Erythroblast (primary cell): ENCODE data around the gene PHC2.

Experiments
- GATA1 ChIP-seq: IDR thresholded peaks from 2 replicates; pipeline ENCODE4 v1.6.1; 2011; ENCODE audit warnings: low read depth, mild to moderate bottlenecking, control low read depth, low read length, moderate library complexity
- POLR2A ChIP-seq: IDR thresholded peaks from 2 replicates; pipeline ENCODE4 v1.6.1; 2011; ENCODE audit warnings: mild to moderate bottlenecking, low read length

DNA sequence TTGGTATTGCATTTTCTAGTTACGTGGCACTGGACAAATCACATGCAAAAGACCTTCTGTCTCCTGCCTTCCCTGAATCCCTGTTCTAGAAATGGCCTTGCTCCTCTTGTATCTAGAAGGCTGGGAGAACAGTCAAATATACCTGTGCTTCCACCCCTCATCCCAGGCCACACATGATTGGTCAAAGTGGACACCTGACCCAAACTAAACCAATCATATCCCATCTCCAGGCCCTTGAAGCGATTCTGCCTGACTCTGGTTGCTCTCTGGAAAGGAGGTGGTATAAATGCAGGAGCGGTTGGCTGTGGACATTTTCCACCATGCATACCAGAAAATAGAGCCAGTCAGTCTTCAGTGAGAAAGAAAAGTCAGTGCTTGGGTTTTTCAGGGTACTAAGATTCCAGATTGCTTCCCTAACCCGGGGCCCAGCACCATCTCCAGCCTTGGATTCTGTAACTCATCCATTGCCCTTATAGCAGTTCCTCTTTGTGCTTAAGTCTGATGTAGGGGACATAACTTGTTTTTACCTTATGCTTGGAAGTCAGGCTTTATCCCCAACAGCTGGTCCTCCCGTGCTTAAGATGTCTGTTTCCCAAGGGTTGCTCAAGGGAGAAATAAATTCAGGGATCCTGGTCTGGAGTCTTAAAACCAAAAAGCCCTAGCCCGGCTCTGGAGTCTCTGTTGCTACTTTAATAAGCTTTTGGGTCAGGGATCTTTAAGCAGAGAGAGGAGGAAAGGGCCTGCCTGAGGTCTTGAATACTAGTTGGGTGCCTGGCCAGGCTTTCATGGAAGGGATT is 7.7 kb upstream of the PHC2 start:
- no peak for TF ChIP-seq POLR2A
- TF ChIP-seq GATA1 = no peak
